HG03354 (cell line): Measurements from ENCODE around the gene CSTPP1.
"Not testable (repeated sequence)": the region's sequence is repeated elsewhere in the genome, so short reads cannot be mapped to it uniquely, and the experiment has no call there.

ENCODE experiments used
- ATAC-seq: cut with Tn5 transposase; IDR thresholded peaks from one replicate; pipeline ENCODE4 v1.9.1; 2021; ENCODE audit warnings: mild to moderate bottlenecking; ENCODE audit not compliant: unreplicated experiment, poor library complexity, severe bottlenecking

The CSTPP1 gene

DNA sequence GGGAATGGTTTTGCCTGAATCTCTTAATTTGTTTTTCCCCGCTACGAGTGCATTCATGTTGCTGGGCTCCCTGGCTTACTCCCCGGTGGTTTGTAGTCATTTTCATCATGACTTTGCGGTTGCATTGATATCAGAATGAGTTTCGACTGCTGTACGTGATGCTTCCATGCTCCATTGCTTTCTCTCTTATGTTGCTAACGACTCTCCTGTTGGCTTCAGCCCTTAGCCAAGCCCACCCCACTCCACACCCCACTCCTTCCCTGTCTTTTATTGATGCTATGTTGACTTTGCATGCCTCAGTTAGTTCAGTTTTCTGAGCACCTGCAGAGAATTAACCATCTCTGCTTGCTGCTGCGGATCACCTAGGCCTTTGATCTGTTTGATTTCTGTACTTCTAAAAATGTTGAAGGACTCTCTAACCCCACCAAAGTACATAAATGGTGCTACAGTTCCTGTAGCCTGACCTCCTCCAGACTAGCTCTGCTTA, 174.8 kb downstream of the CSTPP1 start:
- peak; percentile 92 for ATAC-seq

DNA sequence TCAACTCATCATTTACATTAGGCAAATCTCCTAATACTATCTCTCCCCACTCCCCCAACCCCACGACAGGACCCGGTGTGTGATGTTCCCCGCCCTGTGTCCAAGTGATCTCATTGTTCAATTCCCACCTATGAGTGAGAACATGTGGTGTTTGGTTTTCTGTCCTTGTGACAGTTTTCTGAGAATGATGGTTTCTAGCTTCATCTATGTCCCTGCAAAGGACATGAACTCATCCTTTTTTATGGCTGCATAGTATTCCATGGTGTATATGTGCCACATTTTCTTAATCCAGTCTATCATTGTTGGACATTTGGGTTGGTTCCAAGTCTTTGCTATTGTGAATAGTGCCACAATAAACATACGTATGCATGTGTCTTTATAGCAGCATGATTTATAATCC, 176.4 kb downstream of the CSTPP1 start:
- ATAC-seq, result not testable (repeated sequence)

DNA sequence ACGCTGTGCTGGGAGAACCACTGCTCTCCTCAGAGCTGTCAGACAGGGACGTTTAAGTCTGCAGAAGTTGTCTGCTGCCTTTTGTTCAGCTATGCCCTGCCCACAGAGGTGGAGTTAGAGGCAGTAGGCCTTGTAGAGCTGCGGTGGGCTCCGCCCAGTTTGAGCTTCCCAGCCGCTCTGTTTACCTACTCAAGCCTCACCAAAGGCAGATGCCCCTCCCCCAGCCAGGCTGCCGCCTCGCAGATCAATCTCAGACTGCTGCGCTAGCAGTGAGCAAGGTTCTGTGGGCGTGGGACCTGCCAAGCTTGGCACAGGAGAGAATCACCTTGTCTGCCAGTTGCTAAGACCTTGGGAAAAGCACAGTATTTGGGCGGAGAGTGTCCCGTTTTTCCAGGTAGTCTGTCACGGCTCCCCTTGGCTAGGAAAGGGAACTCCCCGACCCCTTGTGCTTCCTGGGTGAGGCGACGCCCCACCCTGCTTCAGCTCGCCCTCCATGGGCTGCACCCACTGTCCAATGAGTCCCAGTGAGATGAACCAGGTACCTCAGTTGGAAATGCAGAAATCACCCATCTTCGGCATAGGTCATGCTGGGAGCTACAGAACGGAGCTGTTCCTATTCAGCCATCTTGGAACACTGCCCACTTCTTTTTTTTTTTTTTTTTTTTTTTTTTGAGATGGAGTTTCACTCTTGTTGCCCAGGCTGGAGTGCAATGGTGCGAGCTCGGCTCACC, 182.6 kb downstream of the CSTPP1 start:
- ATAC-seq, result not testable (repeated sequence)

DNA sequence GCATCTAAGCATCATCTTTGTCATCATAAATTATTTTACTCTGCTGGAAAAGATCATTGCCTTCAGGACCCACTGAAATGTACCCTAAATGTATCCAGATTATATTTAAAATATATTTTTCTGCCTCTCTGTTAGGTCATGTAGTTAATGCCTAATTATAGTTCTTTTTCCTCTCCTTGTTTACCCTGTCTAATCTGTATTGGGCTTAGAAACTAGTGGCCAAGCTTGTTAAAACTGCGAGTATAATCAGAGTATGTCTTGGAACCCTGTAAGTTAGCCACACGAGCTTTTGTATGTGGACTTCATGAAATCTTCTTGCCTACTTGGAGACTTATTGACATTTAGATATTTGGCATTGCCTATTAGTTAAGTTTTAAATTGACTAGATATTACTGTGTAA, 184.5 kb downstream of the CSTPP1 start:
- no peak for ATAC-seq

DNA sequence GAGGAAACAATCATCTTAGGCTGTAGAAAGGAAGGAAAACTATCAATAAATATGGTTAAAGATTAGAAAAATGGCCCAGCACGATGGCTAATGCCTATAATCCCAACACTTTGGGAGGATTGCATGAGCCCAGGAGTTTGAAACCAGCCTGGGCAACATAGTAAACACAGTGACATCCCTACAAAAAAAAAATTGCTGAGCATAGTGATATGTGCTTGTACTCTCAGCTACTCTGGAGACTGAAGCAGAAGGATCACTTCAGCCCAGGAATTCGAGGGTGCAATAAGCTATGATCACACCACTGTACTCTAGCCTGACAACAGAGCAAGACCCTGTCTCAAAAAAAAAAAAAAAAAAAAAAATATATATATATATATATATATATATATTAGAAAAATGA, 185.2 kb downstream of the CSTPP1 start:
- ATAC-seq, result no peak

DNA sequence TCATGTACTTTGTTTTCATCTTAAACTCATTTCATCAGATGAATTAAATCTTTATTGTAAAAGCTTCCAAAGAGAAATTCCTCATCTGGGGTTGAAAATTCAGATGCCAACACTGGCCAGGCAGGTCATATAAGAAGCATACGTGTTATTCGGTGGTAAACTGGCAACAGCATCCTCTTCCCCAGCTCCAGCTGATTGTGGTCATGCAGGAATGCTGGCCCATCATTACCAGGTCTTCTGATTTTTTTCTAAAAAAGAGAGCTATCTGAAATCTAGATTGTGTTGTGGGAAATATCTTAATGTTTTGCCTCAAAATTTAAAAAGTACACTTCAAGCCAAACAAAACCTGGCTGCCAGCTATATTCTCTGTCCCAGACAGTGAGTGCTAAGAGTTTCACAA, 186.5 kb downstream of the CSTPP1 start:
- ATAC-seq, result no peak

DNA sequence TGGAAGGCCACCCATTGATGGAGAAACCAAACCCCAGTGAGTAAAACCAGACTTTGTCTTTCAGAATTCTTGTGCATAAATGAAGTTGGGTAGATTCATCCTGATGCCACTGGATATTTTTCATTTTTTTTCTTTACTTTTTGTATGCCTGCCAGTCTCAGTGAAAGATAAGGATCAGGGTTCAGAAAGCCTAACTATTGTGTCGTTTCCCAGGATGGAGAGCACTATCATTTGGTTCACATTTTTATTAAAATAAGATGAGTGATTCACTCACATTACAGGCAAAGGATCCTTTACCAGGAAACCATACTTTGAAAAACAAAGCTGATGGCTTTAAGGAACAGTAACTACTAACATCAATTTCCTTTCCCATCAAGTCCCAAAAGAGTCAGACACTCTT, 188.1 kb downstream of the CSTPP1 start:
- ATAC-seq, result no peak

DNA sequence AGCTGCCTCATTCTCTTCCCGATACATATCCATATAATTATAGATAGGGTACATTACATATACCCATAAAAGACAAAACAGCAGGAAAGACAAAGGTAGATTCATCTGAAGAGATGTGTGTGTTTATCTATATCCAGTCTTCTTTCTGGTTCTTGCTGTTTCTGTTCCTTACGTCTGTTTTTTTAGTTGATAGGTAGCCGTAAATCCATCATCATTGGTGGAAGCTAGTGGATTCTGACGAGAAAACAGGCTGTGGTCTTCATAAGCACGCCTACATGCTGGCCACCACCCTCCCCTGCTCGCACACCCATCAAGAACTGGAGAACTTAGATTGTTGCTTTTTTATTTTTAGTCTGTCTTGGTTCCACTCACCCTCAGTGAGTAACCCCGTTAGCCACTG, 188.5 kb downstream of the CSTPP1 start:
- ATAC-seq, result no peak

DNA sequence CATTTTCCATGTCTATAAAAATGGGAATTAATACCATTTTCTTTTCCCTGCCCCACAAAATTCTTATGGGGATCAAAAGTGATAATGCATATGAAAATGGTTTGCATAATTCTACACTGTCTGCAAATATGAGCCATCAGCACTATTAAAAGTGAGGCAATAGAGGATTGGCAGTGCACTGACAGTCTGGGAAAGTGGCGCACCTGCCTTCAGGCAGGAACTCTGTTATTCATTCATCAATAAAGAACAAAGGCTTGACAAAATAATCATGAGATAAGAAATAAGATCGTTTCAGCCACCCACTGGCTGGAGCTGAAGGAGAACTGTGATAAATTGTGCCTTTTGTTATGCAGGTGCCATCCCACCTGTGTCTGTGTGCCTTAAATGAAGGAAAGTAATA, 190.7 kb downstream of the CSTPP1 start:
- no peak for ATAC-seq

DNA sequence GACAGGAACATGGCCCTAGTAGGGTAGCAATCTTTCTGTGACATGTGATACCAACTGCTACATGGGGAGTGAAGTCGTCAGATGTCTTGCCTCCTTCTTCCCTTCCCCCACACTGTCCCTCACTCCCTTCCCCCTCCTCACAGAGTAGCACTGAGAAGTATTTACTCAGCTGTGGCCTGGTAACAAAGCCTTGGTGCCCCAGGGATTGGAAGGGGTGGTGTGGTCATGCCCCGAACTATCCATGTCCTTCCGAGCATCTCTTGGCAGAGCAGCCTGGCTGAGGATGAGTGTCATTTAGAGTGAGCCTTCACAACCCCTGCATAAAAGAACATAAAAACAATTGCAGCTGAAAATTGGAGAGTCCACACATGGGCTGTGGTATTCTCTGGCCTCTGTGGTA, 194.0 kb downstream of the CSTPP1 start:
- ATAC-seq, result no peak

DNA sequence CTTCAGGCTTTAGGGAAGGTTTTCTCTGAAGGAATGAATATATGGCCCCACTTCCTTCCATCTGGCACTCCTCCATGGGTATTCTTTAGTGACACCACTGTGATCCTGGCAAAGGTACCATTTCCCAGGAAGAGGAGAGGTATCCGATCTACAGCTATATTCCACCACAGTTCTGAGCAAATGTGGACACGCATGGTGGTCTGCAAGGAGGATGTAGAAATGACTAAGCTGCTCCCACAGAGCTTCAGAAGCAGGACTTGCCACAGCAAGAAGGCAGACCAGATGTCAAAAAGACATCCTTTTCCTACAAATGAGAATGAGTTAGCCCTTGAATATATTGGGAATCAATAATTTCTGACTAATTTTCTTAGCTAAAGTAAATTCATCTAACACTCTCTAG, 194.6 kb downstream of the CSTPP1 start:
- no peak for ATAC-seq

DNA sequence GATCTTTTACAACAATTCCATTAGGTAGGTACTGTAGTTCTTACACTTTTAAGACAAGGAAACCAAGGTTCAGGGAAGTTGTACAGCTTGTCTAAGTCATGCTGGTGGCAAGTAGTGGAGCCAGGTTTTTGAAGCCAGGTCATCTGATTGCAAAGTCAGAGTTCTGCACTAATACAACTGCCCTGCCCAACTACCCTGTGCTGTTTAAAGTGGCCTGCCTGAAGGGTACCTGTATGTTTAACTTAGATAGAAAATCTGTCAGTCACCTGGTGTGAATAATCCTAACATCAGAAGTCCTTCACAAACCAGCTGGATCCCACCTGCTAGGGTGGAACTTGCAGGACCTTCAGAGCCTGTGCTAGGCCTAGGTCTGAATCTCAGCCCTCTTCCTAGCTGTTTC, 195.9 kb downstream of the CSTPP1 start:
- no peak for ATAC-seq

DNA sequence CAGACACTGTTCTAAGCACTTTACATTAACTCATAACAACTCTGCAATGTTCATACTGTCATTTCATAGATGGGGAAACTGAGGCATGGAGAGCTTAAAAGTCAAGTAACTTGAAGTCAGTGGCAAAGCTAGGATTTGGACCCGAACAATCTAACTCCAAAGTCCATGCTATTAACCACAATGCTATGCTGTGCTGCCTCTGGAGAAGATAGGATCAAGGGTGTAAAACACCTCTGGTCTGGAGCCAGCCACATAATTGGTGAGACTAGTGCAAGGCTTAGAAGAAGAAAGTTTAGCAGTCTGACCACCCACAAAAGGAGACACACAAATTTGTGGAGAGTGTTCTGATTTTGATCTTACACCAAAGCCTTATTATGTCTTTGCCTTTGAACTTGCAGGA, 196.4 kb downstream of the CSTPP1 start:
- ATAC-seq, result no peak

DNA sequence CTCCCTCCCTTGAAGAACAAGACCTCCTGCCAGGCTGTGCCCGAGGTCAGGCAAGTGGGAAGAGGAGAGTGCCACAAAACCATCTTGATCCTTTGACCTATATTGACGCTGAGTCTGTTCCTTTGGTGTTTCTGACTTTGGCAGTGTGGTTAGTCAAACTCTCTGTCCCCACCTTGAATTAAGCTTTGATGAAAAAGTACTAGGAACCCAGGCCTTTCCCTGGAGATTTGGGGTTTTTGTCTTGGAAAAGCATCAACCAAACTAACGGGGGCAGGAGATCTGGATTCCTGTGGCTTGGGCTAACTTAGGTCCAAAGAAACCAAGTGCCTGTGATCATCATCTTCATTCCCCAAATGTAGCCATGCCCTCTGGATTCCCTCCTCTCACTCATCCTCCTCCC, 199.8 kb downstream of the CSTPP1 start:
- ATAC-seq, result no peak

DNA sequence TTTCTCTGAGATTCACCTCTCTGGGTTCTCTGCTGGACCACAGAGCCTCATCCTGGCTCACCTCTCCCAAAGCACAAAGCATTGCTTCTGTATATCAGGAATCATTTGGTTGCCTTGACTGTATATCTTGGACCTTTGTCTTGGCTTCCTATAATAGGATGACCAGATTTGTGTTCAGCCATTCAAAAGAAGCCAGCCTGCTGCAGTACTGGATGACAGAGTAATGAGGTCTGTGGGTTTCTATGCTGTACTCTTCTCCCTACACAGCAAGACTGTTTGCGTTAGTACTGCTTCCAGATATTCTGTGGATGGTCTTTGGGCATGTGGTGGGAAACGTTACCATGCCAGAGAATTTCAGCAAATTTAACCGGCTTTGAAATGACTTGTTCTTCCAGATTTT, 200.4 kb downstream of the CSTPP1 start:
- ATAC-seq, result no peak

DNA sequence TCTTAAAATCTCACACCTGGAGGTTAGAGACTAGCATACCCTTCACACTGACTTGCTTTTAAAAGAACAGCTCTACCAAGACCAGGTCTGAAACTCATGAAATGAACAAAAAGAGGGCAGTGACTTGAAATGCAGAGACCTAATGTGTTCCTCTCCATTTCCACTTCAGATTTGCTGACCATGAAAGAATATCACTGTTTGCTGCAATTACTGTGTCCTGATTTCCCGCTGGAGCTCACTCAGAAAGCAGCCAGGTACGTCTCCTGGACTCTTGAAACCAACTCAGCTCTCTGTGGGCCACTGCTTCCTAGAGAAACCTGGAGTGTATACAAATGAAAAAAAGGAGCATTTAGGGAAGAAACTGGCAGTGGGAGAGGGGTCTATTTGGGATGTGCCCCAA, 200.9 kb downstream of the CSTPP1 start:
- ATAC-seq, result no peak

DNA sequence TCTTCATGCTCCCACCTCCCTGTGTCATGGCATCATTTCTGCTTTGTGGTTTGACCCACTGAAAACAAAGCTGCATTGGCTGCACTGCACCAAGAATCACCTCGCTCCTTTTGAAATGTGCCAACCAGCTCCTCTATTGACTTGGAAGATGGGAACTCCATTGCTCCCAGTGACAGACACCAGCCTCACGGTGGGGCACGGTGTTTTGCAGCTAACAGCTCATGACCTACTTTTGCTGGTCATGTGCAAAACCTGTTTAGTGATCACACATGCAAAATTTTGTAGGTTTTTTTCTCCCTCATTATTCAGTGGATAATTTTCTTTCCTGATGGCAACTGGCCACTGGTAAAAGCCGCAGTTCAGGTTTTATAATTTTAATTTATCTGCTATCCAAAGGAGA, 203.3 kb downstream of the CSTPP1 start:
- ATAC-seq, result no peak

DNA sequence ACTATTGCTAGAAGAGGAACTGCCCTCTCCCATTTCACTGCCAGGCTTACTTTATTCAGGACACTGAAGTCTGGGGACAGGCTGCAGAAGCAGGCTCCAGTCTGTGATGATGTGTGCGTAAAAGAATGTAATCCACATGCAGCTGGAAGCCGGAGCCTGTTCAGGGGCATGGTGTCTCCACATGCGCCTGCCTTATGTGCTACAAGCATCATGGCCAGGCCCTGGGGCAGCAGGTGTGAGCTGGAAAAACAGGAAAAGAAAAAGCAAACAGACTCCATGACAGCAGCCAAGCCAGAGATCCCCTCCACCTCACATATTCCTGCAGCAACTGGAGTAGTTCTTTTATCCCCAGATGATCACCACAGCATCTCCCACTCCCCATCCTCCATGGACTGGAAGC, 206.8 kb downstream of the CSTPP1 start:
- no peak for ATAC-seq

DNA sequence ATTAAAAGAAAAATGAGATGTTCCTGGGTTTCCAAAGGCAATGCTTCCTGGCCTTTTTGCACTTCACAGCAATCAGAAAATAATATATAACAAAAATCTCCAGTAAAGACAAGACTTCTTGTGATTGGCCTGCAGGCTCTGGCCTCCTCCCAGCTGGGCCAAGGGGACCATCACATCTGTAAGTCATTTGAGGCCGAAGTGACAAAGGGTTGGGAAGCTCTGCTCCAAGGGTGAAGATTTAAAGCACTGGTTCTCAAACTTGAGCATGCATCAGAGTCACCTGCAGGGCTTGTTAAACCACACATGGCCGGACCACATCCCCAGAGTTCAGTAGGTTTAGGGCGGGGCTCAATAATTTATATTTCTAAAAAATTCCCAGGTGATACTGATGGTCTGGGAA, 208.0 kb downstream of the CSTPP1 start:
- ATAC-seq, result no peak

DNA sequence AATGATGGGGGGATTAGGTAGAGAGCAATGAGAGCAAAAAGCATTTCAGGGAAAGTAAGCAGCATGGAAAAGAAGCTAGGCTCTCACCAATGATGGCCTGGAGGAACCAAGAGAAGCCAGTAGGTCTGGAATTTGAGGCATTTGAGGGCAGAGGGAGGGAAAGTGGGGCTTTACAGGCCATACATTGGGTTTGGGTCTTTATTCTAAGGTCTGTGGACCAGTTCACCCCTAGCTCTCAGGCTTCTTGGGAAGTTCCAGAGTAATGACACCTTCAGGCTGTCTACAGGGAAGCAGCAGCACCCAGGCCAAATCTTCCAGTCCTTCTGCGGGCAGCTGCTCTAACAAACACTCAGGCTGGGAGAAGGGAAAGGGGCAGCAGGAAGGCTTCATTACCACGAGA, 210.7 kb downstream of the CSTPP1 start:
- ATAC-seq, result no peak

DNA sequence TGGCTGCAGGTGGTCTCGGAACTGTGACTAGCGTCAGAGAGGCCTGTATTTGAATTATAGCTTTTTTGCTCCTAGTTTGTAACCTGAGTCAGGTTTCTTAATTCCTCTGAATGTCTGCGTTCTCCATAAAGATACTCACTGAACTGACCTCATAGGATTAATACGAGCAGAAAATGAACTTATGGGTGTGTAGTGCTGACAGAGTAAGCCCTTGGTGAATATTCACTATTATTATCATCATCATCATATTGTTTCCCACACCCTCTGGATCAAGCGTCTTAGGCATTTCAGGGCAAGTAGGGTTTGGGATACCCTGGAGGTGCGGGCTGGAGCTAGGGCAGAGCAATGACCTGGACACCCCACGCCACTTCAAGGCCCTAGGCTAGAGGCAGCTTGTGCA, 211.1 kb downstream of the CSTPP1 start:
- no peak for ATAC-seq

DNA sequence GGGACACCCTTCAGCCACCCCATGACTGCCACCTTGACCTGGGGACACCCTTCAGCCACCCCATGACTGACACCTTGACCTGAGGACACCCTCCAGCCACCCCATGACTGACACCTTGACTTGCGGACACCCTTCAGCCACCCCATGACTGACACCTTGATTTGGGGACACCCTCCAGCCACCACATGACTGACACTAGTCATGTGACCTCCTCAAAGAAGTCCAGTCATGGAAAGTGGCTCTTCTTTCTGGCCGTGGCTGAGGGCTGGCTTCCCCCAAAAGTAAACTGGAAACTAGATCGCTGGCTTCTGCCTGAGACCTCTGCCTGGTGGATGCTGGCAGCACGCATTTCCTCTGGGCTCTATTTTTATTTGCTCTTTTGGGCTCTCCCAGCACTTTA, 211.7 kb downstream of the CSTPP1 start:
- no peak for ATAC-seq
